GM20000 (cell line): ENCODE measurements around the gene ZSWIM3.

ENCODE experiments used
- DNase-seq: peaks from one replicate; pipeline ENCODE4 v3.0.0; 2012; ENCODE audit warnings: low spot score
- CTCF ChIP-seq: IDR thresholded peaks from 2 replicates; pipeline ENCODE4 v1.5.1; 2012; ENCODE audit warnings: mild to moderate bottlenecking, control low read depth; ENCODE audit errors: extremely low read depth, missing control alignments

The ZSWIM3 gene

GRCh38 chr20:45874576-45874975 lies 17.2 kb downstream of the ZSWIM3 start:
- TF ChIP-seq CTCF: no peak
- no peak for DNase-seq

GRCh38 chr20:45878076-45878761 lies 20.8 kb downstream of the ZSWIM3 start:
- no peak for DNase-seq
- no peak for TF ChIP-seq CTCF

DNA sequence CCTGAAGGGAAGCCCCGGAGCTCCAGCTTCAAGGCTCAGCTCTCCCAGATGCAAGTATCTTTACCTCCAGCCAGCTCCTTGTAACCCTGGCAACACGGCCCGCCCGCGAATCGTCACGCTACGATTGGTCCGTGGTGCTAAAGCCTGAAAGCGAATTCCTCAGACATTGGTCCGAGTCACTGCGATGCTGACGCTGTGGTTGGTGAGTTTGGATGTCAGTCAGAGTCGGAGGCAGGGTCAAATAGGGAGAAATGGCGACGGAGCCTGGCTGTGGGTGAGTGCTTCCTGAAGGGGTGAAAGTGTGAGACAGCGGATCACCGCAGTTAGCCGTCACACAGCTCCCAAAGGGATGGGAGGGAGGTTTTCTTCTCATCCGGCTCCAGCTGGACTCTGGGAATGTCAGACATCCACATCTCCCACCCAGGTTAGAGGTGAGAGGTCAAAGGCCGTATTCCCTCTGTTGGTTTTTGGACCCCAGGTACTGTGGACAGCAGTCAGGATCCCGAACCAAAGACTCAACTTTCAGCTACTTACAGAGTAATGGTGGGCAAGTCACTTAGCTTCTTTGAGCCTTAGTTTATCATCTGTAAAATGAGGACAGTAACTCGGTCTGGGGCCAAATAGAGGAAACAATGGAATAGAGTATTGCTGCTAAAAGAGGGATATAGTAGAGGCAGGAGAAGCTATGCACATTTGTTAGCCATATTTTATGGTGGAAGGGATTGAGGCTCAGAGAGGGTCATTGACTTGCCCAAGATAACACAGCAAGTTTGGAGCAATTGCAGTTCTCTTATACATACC lies 23.8 kb downstream of the ZSWIM3 start, which contains the start of gene ZSWIM1:
TSS of gene ZSWIM1 (plus strand) at position 240 of the 801 bp plus-strand sequence. CDS start 1,366 bp downstream, outside the sequence.
- no peak for TF ChIP-seq CTCF
- DNase-seq: peak; percentile 97

DNA sequence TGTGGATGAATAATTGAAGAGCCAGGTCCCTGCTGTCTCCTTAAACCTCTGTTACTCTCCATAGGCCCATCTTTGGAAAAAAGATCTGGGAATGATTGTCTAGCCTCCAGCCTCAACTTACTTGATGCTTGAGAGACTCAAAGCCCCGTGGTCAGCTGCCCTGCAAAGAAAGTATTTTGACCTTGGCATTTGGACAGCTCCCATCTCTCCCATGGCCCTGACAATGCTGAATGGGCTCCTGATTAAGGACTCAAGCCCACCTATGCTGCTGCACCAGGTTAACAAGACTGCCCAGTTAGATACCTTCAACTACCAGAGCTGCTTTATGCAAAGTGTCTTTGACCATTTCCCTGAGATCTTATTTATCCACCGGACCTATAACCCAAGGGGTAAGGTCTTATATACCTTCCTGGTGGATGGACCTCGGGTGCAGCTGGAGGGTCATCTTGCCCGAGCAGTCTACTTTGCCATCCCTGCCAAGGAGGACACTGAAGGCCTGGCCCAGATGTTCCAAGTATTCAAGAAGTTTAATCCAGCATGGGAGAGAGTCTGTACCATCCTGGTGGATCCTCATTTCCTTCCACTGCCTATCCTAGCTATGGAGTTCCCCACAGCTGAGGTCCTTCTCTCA lies 25.2 kb downstream of the ZSWIM3 start:
- no peak for DNase-seq
- TF ChIP-seq CTCF: no peak

DNA sequence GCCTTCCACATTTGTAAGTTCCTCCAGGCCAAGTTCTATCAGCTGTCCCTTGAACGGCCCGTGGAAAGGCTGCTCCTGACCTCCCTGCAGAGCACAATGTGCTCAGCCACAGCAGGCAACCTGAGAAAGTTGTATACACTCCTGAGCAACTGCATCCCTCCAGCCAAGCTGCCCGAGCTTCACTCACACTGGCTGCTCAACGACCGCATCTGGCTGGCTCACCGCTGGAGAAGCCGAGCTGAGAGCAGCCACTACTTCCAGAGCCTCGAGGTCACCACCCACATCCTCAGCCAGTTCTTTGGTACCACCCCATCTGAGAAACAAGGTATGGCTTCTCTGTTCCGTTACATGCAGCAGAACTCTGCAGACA lies 25.7 kb downstream of the ZSWIM3 start:
- TF ChIP-seq CTCF: no peak
- DNase-seq: no peak

DNA sequence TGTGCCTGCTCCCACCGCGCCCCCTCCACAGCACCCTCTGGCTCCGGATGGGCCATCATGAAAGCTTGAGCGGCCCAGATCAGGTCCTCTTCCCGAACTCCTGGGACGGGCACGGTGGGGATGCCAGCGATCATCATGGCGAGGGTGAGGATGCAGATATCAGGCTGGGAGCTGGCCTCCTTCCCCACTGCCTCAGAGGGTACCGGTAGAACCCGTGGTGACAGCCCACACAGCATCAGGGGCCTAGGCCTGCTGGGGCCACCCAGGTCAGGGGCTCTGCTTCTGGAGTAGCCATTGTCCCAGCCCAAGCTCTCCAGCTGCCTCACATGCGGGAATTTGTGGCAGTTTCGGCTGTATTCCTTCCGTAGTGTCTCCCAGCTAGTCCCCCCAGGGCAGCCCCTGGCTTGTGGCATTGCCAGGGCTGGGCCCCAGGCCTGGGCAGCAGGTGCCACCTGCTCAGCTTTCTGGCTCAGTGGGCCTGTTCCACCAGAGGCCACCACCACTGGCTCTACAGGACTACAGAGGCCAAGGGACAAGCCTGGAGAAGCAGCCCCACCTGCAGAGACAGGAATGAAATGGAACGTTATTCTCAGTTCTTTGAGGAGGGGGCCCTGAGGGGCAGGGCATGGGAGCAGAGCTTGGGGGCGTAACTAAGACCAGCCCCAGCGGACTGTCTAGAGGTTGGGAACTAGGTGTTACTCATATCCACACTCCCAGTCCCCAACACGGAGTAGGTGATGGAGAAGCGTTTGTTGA lies 29.4 kb downstream of the ZSWIM3 start:
- DNase-seq: no peak
- TF ChIP-seq CTCF: no peak
